Astrocyte of the spinal cord (primary cell): ENCODE results near the gene NUDT8.
"Not testable (repeated sequence)": the region's sequence is repeated elsewhere in the genome, so short reads cannot be mapped to it uniquely, and the experiment has no call there.

ENCODE experiments used
- DNase-seq: peaks from one replicate; pipeline ENCODE4 v3.0.0; 2011; ENCODE audit warnings: low read depth, low spot score
- H3K4me3 ChIP-seq: 2 replicates; pipeline ENCODE4 v1.5.1; 2011; ENCODE audit warnings: low read depth, mild to moderate bottlenecking, low read length, moderate library complexity
- in situ Hi-C: cut with HindIII; loops from 2 replicates; pipeline ENCODE4 v1.10.0; 2017; ENCODE audit warnings: low sequenced_read_pairs
- TF ChIP-seq, protein P1 (sequence below): IDR thresholded peaks from 2 replicates; pipeline ENCODE4 v1.5.1; 2012; ENCODE audit warnings: low read depth, mild to moderate bottlenecking, low read length, inconsistent platforms

Gene NUDT8

DNA sequence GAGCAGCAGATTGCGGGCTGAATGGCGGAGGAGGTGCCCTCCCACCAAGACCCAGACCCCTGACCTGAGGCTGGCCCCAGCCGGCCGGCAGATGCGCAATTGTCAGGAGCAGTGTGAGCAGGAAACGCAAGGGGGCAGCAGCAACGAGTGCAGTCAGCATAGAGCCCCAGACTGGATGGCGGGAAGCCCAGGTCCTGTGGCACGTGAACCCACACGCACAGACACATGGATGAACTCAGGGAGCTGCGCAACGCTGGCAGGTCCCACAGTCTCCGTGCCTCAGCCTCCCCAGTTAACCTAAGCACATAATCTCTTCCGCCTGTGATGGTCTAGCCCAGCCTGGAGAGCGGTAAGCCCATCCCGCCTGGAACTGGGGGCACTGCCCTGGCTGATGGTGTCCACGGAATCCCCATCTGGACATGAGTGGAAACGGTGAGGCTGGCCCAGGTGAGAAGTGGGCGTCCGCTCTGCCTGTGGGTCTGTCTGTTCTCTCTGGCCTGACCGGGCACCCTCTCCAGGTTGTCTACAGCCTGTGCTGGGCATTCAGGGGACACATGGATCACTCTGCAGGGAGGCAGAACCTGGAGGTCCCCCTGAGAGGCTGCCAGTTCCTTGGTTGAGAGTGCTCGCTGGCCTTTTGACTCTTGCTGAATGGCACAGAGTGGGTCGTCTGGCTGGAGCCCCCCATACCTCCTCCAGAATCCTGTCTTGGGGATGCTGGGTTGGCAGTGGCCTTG is 10.5 kb upstream of the NUDT8 start:
- in situ Hi-C loops, result no loop called here
- no peak overlapping the region for H3K4me3 ChIP-seq
- DNase-seq, result peak; percentile 8
- TF ChIP-seq, protein P1, sequence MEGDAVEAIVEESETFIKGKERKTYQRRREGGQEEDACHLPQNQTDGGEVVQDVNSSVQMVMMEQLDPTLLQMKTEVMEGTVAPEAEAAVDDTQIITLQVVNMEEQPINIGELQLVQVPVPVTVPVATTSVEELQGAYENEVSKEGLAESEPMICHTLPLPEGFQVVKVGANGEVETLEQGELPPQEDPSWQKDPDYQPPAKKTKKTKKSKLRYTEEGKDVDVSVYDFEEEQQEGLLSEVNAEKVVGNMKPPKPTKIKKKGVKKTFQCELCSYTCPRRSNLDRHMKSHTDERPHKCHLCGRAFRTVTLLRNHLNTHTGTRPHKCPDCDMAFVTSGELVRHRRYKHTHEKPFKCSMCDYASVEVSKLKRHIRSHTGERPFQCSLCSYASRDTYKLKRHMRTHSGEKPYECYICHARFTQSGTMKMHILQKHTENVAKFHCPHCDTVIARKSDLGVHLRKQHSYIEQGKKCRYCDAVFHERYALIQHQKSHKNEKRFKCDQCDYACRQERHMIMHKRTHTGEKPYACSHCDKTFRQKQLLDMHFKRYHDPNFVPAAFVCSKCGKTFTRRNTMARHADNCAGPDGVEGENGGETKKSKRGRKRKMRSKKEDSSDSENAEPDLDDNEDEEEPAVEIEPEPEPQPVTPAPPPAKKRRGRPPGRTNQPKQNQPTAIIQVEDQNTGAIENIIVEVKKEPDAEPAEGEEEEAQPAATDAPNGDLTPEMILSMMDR, result peak; percentile 73

DNA sequence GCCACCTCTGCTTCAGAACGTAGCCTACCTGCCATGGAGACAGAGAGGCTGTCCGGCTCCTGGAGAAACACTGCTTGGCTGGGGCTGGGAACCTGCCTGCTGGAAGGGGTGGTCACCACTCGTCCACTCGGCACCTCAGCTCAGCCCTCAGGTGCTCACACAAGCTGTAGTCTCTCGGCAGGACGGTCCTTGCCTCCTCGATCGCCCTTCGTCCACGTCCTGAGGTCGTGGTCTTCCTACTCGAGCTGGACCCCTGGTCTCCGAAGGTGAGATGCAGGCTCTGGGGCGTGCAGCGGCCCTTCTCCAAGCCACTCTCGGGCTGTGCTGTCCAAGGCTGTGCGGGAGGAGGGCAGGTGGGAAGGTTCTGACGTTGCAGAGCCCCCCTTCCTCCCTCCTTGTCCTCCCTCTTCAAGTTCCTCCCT is 9.7 kb upstream of the NUDT8 start, which contains the start of gene TBX10:
Gene TBX10, minus strand, starts transcription at position 326 of the 422 bp plus-strand sequence. Its CDS starts 291 bp downstream, at position 35.
- in situ Hi-C loops, result no loop called here
- no peak for DNase-seq
- TF ChIP-seq, protein P1, result no peak
- H3K4me3 ChIP-seq, result no peak within 1 kb of the TSS

DNA sequence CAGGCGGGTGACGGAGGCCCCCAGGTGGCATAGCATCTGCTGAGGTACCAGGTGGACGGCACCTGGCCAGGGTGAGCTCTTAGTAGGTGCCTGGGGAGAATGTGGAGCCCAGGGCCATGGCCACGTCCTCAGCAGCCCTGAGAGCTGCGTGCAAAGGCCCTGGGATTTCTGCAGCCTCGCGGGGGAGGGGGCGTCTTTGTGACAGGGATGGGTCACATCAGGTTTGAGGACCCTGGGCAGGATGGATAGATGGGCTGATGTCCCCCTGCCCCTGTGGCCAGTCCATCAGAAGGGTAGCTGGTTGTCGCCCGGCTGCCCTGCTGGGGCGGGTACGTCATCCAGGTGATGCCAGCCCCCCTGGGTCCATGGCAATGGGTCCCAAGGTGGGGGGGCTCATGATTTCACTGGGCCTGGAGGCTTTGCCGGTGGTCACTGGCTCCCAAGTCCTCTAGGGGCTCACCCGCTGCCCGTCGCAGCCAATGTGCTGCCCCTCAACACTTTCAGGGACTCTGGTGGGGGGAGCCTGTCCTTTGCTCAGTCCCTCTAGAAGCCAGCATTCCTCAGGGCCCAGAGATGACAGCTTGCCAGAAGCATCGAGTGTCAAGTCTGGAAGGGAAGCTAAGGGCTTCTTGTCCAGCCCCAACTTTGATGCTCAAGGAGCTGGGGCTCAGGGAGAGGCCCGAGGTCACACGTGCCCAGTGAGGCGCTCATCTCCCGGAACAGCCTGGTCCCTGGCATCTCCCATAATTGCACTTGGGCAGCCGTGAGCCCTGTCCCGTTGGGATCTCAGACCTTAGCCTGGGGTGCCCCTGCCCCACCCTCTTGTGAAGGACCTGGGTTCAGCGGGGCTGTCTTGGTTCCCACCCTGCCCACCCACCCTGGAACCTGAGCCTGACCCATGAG is 9.0 kb upstream of the NUDT8 start:
- TF ChIP-seq, protein P1, result no peak
- DNase-seq, result no peak
- no peak overlapping the region for H3K4me3 ChIP-seq
- in situ Hi-C loops, result no loop called here

DNA sequence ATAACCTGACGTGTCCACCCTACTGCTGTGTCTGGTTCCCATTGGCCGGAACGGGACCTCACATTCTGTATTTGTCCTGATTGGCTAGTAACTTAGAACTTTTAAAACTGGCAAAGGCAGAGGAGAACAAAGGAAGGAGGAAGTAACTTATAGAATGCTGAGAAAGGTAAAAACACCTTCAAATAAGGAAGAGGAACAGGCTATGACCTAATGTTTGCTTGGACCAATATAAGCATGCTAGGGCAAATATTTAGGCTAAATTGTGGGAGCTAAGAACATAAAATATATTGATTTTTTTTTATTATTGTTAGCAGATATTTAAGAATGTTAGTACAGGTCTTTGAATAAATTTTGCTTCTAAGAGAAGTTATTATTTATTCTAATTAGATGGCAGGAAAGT is 7.7 kb upstream of the NUDT8 start:
- H3K4me3 ChIP-seq, in situ Hi-C loops, DNase-seq: not testable (repeated sequence)

DNA sequence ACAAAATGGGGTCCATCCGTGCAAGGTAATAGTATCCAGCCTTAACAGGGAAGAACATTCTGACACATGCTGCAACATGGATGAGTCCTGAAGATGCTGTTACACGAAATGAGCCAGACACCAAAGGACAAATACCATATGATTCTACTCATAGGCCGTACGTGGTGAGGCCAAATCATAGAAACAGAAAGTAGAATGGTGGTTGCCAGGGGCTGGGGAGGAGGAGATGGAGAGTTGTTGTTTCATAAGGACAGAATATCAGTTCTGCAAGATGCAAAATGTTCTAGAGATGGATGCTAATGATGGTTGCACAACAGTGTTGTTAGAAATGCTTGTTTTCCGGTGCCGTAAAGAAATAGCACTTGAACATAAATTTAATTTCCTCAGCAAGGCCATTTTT is 7.2 kb upstream of the NUDT8 start:
- DNase-seq, result no peak
- no peak overlapping the region for H3K4me3 ChIP-seq

DNA sequence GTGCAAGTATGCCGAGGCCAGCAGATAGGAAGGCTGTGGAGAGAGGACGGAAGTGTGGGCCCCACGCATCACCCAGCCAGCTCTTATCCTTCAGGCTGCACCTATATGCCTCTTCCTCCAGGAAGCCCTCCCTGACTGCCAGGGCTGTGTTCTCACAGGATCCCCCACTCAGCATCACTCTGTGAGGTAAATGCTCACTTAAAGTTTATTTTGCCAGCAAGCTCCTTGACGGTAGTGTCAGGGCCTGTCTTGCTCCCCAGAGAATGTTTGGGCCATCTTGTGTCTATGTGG is 5.4 kb upstream of the NUDT8 start:
- H3K4me3 ChIP-seq, result no peak overlapping the region
- no peak for DNase-seq
- TF ChIP-seq, protein P1, result no peak
- in situ Hi-C loops, result no loop called here

More for the DNA sequence above, 7.2 kb upstream of the NUDT8 start:
- in situ Hi-C loops, result no loop called here
- TF ChIP-seq, protein P1, result no peak
